Measurements from ENCODE around the gene APOBEC4. TPM values are rescaled to one million over a fixed set of nuclear protein-coding genes. Genes with fewer than 3 reads are reported as not detected.

APOBEC4 gene
- total and polyA plus RNA-seq, 2 of the 4 experiments (the other 2 are of a cell fraction): not detected

- Histone ChIP-seq H3K9me1 (ENCODE audit: insufficient read depth, low read length) (peaks cover 5% of the 10 kb centered on the region; the same call in 1 of the 2 replicates), H4K20me1 (ENCODE audit: insufficient read depth, low read length) (no peaks in the 10 kb centered on the region), H3K9ac (ENCODE audit: low read depth, low read length) (no peak overlapping the region), H3K56ac (ENCODE audit: extremely low read depth, insufficient read depth, low read length) (no peak overlapping the region), H3K27ac (ENCODE audit: insufficient read depth, low read length) (no peak overlapping the region), H3K4me1 (ENCODE audit: control insufficient read depth, insufficient read depth, low read length) (peaks cover 7% of the 10 kb centered on the region), H3K36me3 (ENCODE audit: control insufficient read depth, insufficient read depth, low read length) (no peaks in the 10 kb centered on the region), H4K91ac (ENCODE audit: insufficient read depth, low read depth, low read length) (no peak overlapping the region; the same call in 1 of the 2 replicates), H2AK9ac (replicated peaks; ENCODE audit: low read depth, low read length, poor library complexity) (no peak overlapping the region), H2BK20ac (ENCODE audit: low read depth, low read length) (peak overlapping the region; percentile 23; the same call in 1 of the 2 replicates), H4K5ac (ENCODE audit: low read depth, low read length) (no peak overlapping the region), H2AK5ac (ENCODE audit: low read depth, low read length) (peak overlapping the region; percentile 18; the same call in 1 of the 2 replicates), H3K18ac (ENCODE audit: low read depth, low read length) (no peak overlapping the region), H3K79me1 (ENCODE audit: low read depth in 1 of 2, low read length in 2 of 2) (no peaks in the 10 kb centered on the region), H3K4me3 (ENCODE audit: insufficient read depth, low read depth, low read length) (no peak overlapping the region), H3K4me2 (ENCODE audit: low read depth, low read length) (no peak overlapping the region), H2BK120ac (ENCODE audit: low read depth, low read length) (no peak overlapping the region; the same call in 1 of the 2 replicates), H2BK5ac (ENCODE audit: low read depth, low read length, poor library complexity, severe bottlenecking) (no peak overlapping the region), H4K8ac (ENCODE audit: low read depth in 2 of 2, low read length in 2 of 2) (no peak overlapping the region), H3K27me3 (ENCODE audit: control insufficient read depth, insufficient read depth, low read length) (no peaks in the 10 kb centered on the region), H3K14ac (replicated peaks; ENCODE audit: low read depth, low read length) (peak overlapping the region; percentile 68), H3K4ac (ENCODE audit: low read depth, low read length) (peak overlapping the region; percentile 52), H2BK15ac (ENCODE audit: low read depth, low read length) (0 out of 3 replicates have a peak overlapping the region, but pooled peaks have one; percentile 8), H2AFZ (replicated peaks; ENCODE audit: low read length, poor library complexity) (no peak overlapping the region), H3K9me3 (ENCODE audit: control insufficient read depth, insufficient read depth, low read length) (no peaks in the 10 kb centered on the region), H3K23ac (ENCODE audit: low read depth, low read length) (no peak overlapping the region)
- WGBS, 2 experiments (ENCODE audit: extremely low coverage in 2 of 2, insufficient read length in 1 of 2): no CpG with 5 or more reads among the region's 3 CpGs
- no peak for DNase-seq
- ChIA-PET CTCF (no interaction called here), POLR2A (ENCODE audit: unreplicated experiment) (no interaction called here)
- dilution Hi-C loops (cut with HindIII; ENCODE audit: low sequenced_read_pairs, unreplicated experiment): no loop called here
- in situ Hi-C loops (cut with MboI; ENCODE audit: low sequenced_read_pairs): no loop called here
- intact Hi-C loops (cut with micrococcal nuclease): no loop called here
- ATAC-seq (ENCODE audit: low read depth): no peak
- BruUV-seq (replicated peaks): no TSS peak
- TF ChIP-seq USF2 (IDR thresholded peaks at IDR 0.05; ENCODE audit: low read depth, low read length) (no peak), SMC3 (IDR thresholded peaks at IDR 0.05; ENCODE audit: low read depth, low read length) (no peak), MAZ (IDR thresholded peaks at IDR 0.05; ENCODE audit: borderline replicate concordance, low read depth, low read length) (no peak), CHD1 (IDR thresholded peaks at IDR 0.05; ENCODE audit: low read depth, low read length) (no peak), RAD21 (IDR thresholded peaks at IDR 0.05; ENCODE audit: low read length) (no peak), MXI1 (IDR thresholded peaks at IDR 0.05; ENCODE audit: borderline replicate concordance, low read depth, low read length) (no peak), MAFK (IDR thresholded peaks at IDR 0.05; ENCODE audit: low read depth, low read length) (no peak), NFE2L2 (IDR thresholded peaks at IDR 0.05; ENCODE audit: low read depth, low read length) (no peak), CTCF (conservative IDR thresholded peaks at IDR 0.05; ENCODE audit: low read depth, low read length) (no peak), POLR2A (IDR thresholded peaks at IDR 0.05; ENCODE audit: low read depth, low read length) (no peak), FOS (IDR thresholded peaks at IDR 0.05; ENCODE audit: low read depth, low read length) (no peak), ELK1 (IDR thresholded peaks at IDR 0.05; ENCODE audit: borderline replicate concordance, low read depth, low read length) (no peak), RFX5 (IDR thresholded peaks at IDR 0.05; ENCODE audit: low read depth, low read length) (no peak), CEBPB (IDR thresholded peaks at IDR 0.05; ENCODE audit: low read depth, low read length) (no peak), BHLHE40 (IDR thresholded peaks at IDR 0.05; ENCODE audit: low read depth, low read length) (no peak), RCOR1 (IDR thresholded peaks at IDR 0.05; ENCODE audit: insufficient replicate concordance, low read length) (no peak)
Measured at GRCh38 chr1:183600634-183601033, 52.5 kb downstream of the APOBEC4 start.
